DMS53 treated with DMSO at 0.1 percent for 48 hours (cell line): ENCODE data around the gene ATP8A2.

Experiments used
- DNase-seq: peaks from one replicate; lab custom pipeline; 2025; ENCODE audit not compliant: unreplicated experiment; lab: John Stamatoyannopoulos, UW

ATP8A2 gene

GRCh38 chr13:25722893-25723292, 351.1 kb downstream of the ATP8A2 start:
- no peak for DNase-seq

GRCh38 chr13:25725104-25725503, 353.3 kb downstream of the ATP8A2 start:
- DNase-seq, result no peak

GRCh38 chr13:25727250-25727649, 355.5 kb downstream of the ATP8A2 start:
- DNase-seq, result peak; percentile 72

- no peak for DNase-seq
These were observed 356.0 kb downstream of the ATP8A2 start for GRCh38 chr13:25727810-25728209.

- no peak for DNase-seq
These were observed 357.4 kb downstream of the ATP8A2 start for GRCh38 chr13:25729201-25729600.

GRCh38 chr13:25731037-25731436, 359.3 kb downstream of the ATP8A2 start:
- no peak for DNase-seq

GRCh38 chr13:25731536-25731935, 359.8 kb downstream of the ATP8A2 start:
- no peak for DNase-seq

- DNase-seq, result no peak
These were observed 360.5 kb downstream of the ATP8A2 start for GRCh38 chr13:25732111-25732865.

GRCh38 chr13:25733001-25733491, 361.3 kb downstream of the ATP8A2 start:
- DNase-seq, result no peak

- DNase-seq, result no peak
These were observed 362.1 kb downstream of the ATP8A2 start for GRCh38 chr13:25733696-25734435.

GRCh38 chr13:25738342-25739196, 366.8 kb downstream of the ATP8A2 start:
- peak; percentile 56 for DNase-seq

GRCh38 chr13:25739376-25739775, 367.6 kb downstream of the ATP8A2 start:
- no peak for DNase-seq

- no peak for DNase-seq
These were observed 370.0 kb downstream of the ATP8A2 start for GRCh38 chr13:25741796-25742195.

GRCh38 chr13:25742220-25742619, 370.4 kb downstream of the ATP8A2 start:
- DNase-seq, result no peak

- DNase-seq, result no peak
These were observed 371.6 kb downstream of the ATP8A2 start for GRCh38 chr13:25743421-25743820.

- no peak for DNase-seq
These were observed 372.4 kb downstream of the ATP8A2 start for GRCh38 chr13:25744178-25744577.

- DNase-seq, result no peak
These were observed 374.4 kb downstream of the ATP8A2 start for GRCh38 chr13:25746131-25746530.

GRCh38 chr13:25752957-25753551, 381.3 kb downstream of the ATP8A2 start:
- DNase-seq, result no peak

- no peak for DNase-seq
These were observed 382.2 kb downstream of the ATP8A2 start for GRCh38 chr13:25753976-25754375.

GRCh38 chr13:25756251-25756650, 384.5 kb downstream of the ATP8A2 start:
- no peak for DNase-seq

- no peak for DNase-seq
These were observed 385.1 kb downstream of the ATP8A2 start for GRCh38 chr13:25756912-25757311.
